Mucosa of rectum (tissue), 2 donors: ENCODE data around the gene OTP.

Source experiments
- H3K27ac ChIP-seq, 2 donors: one replicate each; pipeline ENCODE4 v1.7.0; 2013; ENCODE audit warnings: inconsistent platforms in 2 of 2, low read depth in 2 of 2, low read length in 2 of 2
- H3K27me3 ChIP-seq, 2 donors: one replicate each; pipeline ENCODE4 v1.7.0; 2013; ENCODE audit warnings: low read length in 2 of 2; ENCODE audit not compliant: control insufficient read depth in 2 of 2, insufficient read depth in 2 of 2
- H3K36me3 ChIP-seq, 2 donors: one replicate each; pipeline ENCODE4 v1.7.0; 2013; ENCODE audit warnings: low read length in 2 of 2; ENCODE audit not compliant: control insufficient read depth in 2 of 2, insufficient read depth in 2 of 2
- H3K4me1 ChIP-seq, 2 donors: one replicate each; pipeline ENCODE4 v1.7.0; 2013; ENCODE audit warnings: low read length in 2 of 2, mild to moderate bottlenecking in 1 of 2; ENCODE audit not compliant: control insufficient read depth in 2 of 2, insufficient read depth in 2 of 2
- H3K4me3 ChIP-seq, 2 donors: one replicate each; pipeline ENCODE4 v1.7.0; 2013; ENCODE audit warnings: low read length in 2 of 2
- H3K9ac ChIP-seq, 2 donors: one replicate each; pipeline ENCODE4 v1.7.0; 2013; ENCODE audit warnings: low read length in 2 of 2, low read depth in 1 of 2, mild to moderate bottlenecking in 1 of 2
- H3K9me3 ChIP-seq, 2 donors: one replicate each; pipeline ENCODE4 v1.7.0; 2013; ENCODE audit warnings: low read length in 2 of 2; ENCODE audit not compliant: control insufficient read depth in 2 of 2
- donor health status: healthy.
- donor health status: Normal muscosa, but diverticular disease.

The OTP gene

DNA sequence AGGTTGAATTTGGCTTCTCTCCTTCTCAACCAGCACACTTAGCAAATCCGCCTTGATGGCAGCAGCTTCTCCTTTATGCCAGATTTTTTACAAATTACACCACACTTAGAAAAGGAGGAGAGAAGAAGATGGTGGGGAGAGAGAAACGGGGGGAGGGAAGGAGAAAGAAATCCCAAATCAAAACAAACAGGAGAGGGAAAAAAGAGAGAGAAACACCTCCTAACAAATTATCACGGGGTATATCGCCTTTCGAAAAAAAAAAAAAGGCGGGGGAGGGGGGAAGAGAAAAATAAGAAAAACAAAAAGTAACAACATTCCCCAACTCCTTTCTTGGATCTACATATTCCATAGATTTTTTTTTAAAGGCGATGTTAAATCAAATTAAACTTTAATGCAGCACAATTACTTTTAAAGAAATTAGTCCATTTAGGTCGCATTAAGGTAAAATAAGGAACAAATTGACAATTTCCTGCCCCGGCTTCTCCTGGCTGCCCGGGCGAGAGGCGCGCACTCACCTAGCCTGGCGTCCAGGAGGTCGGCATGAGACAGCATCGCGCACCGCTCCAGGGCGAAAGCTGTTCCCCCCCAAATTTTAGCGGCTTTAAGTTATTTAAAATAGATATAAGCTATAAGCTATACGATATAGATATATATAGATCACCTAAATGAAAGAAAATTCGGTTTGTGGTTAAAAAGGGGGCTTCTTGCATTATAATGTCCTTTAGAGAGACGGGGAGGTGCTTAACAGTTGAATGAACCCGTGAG is at the start of gene OTP:
Gene OTP (minus strand): TSS at position 716 of the 765 bp plus-strand sequence. CDS start 164 bp downstream, at position 552.
- Histone ChIP-seq H3K27me3 (peaks cover 69 to 94% of the 10 kb centered on the region in 2 donors), H3K36me3 (no peaks in the 10 kb centered on the region), H3K9ac (no peak within 1 kb of the TSS), H3K4me3 (no peak within 1 kb of the TSS), H3K4me1 (peaks cover 0 to 4% of the 10 kb centered on the region in 2 donors), H3K27ac (no peak within 1 kb of the TSS), H3K9me3 (no peaks in the 10 kb centered on the region)

GRCh38 chr5:77683171-77683732 is 44.7 kb upstream of the OTP start:
- no peaks in the 10 kb centered on the region for H3K9me3 ChIP-seq
- H3K27ac ChIP-seq = no peak overlapping the region
- no peak overlapping the region for H3K9ac ChIP-seq
- H3K36me3 ChIP-seq = peaks cover 4 to 6% of the 10 kb centered on the region in 2 donors
- H3K27me3 ChIP-seq = no peaks in the 10 kb centered on the region
- no peak overlapping the region for H3K4me3 ChIP-seq
- H3K4me1 ChIP-seq = no peaks in the 10 kb centered on the region

DNA sequence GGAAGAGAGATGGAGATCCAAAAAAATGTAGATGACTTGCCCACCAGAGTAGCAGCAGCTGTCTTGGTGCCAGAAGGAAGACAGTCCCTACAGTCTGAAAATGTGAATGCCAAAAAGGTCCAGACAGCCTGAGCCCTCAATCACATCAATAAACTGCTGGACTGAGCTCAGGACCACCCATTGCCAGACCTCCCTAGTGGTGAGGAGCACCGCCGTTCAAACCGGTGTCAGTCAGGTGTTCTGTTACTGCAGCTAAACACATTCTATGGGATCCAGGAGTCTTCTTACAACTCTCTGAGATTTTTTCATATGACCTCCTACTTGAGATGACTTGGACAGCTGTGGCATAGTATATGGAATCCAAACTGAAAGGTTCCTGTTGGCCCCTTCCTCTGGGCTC is 32.0 kb upstream of the OTP start:
- Histone ChIP-seq H3K27ac (no peak overlapping the region), H3K4me1 (no peaks in the 10 kb centered on the region), H3K27me3 (peaks cover 3 to 4% of the 10 kb centered on the region in 2 donors), H3K4me3 (no peak overlapping the region), H3K9ac (no peak overlapping the region), H3K9me3 (no peaks in the 10 kb centered on the region), H3K36me3 (no peaks in the 10 kb centered on the region)

GRCh38 chr5:77669677-77670076 is 31.2 kb upstream of the OTP start:
- no peak overlapping the region for H3K4me3 ChIP-seq
- H3K4me1 ChIP-seq = no peaks in the 10 kb centered on the region
- no peaks in the 10 kb centered on the region for H3K36me3 ChIP-seq
- no peak overlapping the region for H3K9ac ChIP-seq
- peaks cover 3 to 4% of the 10 kb centered on the region in 2 donors for H3K27me3 ChIP-seq
- no peaks in the 10 kb centered on the region for H3K9me3 ChIP-seq
- no peak overlapping the region for H3K27ac ChIP-seq

- Histone ChIP-seq H3K4me1 (no peaks in the 10 kb centered on the region), H3K9ac (no peak overlapping the region), H3K27me3 (peaks cover 0 to 4% of the 10 kb centered on the region in 2 donors), H3K27ac (no peak overlapping the region), H3K4me3 (no peak overlapping the region), H3K36me3 (no peaks in the 10 kb centered on the region), H3K9me3 (no peaks in the 10 kb centered on the region)
These were observed 24.8 kb upstream of the OTP start for GRCh38 chr5:77663090-77663863.

- no peak overlapping the region for H3K4me3 ChIP-seq
- peaks cover 2 to 4% of the 10 kb centered on the region in 2 donors for H3K27me3 ChIP-seq
- H3K27ac ChIP-seq = no peak overlapping the region
- H3K9ac ChIP-seq = no peak overlapping the region
- no peaks in the 10 kb centered on the region for H3K9me3 ChIP-seq
- no peaks in the 10 kb centered on the region for H3K4me1 ChIP-seq
- no peaks in the 10 kb centered on the region for H3K36me3 ChIP-seq
These were observed 24.1 kb upstream of the OTP start for GRCh38 chr5:77662635-77663034.

DNA sequence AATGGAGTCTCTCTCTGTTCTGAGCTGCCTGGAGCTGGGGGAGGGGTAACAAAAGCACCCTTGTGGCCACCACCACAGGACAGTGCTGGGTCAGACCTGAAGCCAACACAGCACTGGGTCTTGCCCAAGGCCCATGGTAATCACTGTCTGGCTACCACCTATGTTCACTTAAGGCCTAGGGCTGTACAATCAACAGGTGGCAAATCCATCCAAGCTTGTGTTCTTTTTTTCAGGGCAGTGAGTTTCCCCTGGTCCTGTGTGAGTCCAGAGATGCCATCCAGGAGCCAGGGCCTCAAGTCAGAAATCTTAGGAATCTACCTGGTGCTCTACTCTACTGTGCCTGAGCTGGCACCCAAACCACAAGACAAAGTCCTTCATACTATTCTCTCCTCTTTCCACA is 20.1 kb upstream of the OTP start:
- Histone ChIP-seq H3K36me3 (no peaks in the 10 kb centered on the region), H3K27me3 (peaks cover 0 to 3% of the 10 kb centered on the region in 2 donors), H3K27ac (no peak overlapping the region), H3K4me3 (no peak overlapping the region), H3K9me3 (no peaks in the 10 kb centered on the region), H3K4me1 (no peaks in the 10 kb centered on the region), H3K9ac (no peak overlapping the region)

DNA sequence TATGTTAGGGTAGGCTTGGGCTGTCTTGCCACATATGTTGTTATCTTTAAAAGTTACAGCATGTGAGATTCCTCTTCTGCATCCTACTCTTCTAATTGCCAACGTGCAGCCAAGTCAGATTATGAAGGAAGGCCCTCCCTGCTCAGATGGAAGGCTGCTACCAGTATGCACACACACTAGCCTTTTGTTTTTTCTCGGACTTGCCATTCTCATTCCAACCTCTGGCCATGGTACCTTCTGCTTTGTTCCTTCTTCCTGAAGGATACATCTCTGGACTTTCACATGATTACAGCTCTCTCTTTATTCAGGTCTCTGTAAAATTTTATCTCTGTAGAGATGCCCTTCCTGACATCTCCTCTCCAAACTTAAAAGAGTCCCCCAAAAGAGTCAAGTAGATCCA is 12.8 kb upstream of the OTP start:
- no peaks in the 10 kb centered on the region for H3K4me1 ChIP-seq

GRCh38 chr5:77650686-77651085 is 12.2 kb upstream of the OTP start:
- Histone ChIP-seq H3K4me1 (no peaks in the 10 kb centered on the region), H3K9ac (no peak overlapping the region), H3K4me3 (no peak overlapping the region), H3K27me3 (peaks cover 30 to 33% of the 10 kb centered on the region in 2 donors), H3K27ac (no peak overlapping the region), H3K36me3 (no peaks in the 10 kb centered on the region), H3K9me3 (no peaks in the 10 kb centered on the region)

More for the DNA sequence above, 12.8 kb upstream of the OTP start:
- Histone ChIP-seq H3K9ac (no peak overlapping the region), H3K9me3 (no peaks in the 10 kb centered on the region), H3K27ac (no peak overlapping the region), H3K27me3 (peaks cover 26 to 27% of the 10 kb centered on the region in 2 donors), H3K36me3 (no peaks in the 10 kb centered on the region), H3K4me3 (no peak overlapping the region)

DNA sequence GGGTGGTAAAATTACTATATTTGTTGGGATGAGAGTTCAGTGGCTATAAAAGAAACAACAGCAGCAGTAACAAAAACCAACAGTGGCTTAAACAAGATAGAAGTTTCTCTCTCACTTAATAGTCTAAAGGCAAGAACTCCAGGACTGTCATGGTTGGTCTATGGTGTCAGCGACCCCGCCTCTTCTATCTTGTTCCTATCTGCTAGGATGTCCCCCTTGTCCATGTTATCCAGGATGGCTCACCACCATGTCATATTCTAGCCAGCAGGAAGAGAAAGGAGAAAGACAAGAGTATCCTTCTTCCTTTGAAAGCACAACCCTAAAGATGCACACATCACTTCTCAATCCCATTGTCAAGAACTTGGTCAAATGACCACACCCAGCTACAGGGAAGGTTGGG is 11.3 kb upstream of the OTP start:
- Histone ChIP-seq H3K4me3 (no peak overlapping the region), H3K36me3 (no peaks in the 10 kb centered on the region), H3K9me3 (no peaks in the 10 kb centered on the region), H3K27me3 (peaks cover 30 to 40% of the 10 kb centered on the region in 2 donors), H3K9ac (no peak overlapping the region), H3K27ac (no peak overlapping the region), H3K4me1 (peaks cover 0 to 2% of the 10 kb centered on the region in 2 donors)
